ENCODE measurements around the gene FAM83B. TPM values are rescaled to one million over a fixed set of nuclear protein-coding genes. Genes with fewer than 3 reads are reported as not detected.
"Not testable (repeated sequence)": the region's sequence is repeated elsewhere in the genome, so short reads cannot be mapped to it uniquely, and the experiment has no call there.

FAM83B gene
- total RNA-seq, 1 donor from 2014 or later = not detected

DNA sequence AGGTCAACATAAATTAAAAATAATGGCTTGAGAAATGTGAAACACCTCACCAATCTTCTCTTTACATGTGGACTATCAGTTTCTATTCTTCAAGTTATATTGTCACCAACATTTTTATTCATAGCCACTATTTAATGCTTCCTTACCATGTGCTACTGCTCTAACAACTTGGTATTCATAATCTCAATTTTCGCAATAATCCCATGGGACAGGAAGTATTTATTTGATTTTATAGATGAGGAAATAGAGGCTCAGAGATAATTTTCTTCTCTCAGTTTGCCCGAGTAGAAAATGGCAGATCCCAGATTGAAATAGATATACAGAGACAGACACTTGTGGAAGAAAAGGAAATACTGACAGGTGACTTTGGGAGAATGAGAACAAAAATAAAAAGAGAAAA, 66.6 kb downstream of the FAM83B start:
- H3K4me1 Mint-ChIP-seq (ENCODE audit: low read depth) = no peaks in the 10 kb centered on the region
- H3K27ac Mint-ChIP-seq = no peak overlapping the region
- H3K36me3 Mint-ChIP-seq (ENCODE audit: low read depth) = no peaks in the 10 kb centered on the region
- intact Hi-C loops (cut with micrococcal nuclease) = no loop called here
- H3K4me3 Mint-ChIP-seq (ENCODE audit: low read depth) = no peak overlapping the region
- no peak for DNase-seq (ENCODE audit: low spot score)
- peaks cover 6% of the 10 kb centered on the region for H3K9me3 Mint-ChIP-seq
- no peaks in the 10 kb centered on the region for H3K27me3 Mint-ChIP-seq (ENCODE audit: low read depth)

GRCh38 chr6:54916858-54917257, 70.3 kb downstream of the FAM83B start:
- intact Hi-C loops (cut with micrococcal nuclease) = no loop called here
- H3K36me3 Mint-ChIP-seq (ENCODE audit: low read depth) = no peaks in the 10 kb centered on the region
- peaks cover 6% of the 10 kb centered on the region for H3K9me3 Mint-ChIP-seq
- no peak for DNase-seq (ENCODE audit: low spot score)
- no peak overlapping the region for H3K27ac Mint-ChIP-seq
- H3K4me3 Mint-ChIP-seq (ENCODE audit: low read depth) = no peak overlapping the region
- H3K27me3 Mint-ChIP-seq (ENCODE audit: low read depth) = no peaks in the 10 kb centered on the region
- H3K4me1 Mint-ChIP-seq (ENCODE audit: low read depth) = no peaks in the 10 kb centered on the region

DNA sequence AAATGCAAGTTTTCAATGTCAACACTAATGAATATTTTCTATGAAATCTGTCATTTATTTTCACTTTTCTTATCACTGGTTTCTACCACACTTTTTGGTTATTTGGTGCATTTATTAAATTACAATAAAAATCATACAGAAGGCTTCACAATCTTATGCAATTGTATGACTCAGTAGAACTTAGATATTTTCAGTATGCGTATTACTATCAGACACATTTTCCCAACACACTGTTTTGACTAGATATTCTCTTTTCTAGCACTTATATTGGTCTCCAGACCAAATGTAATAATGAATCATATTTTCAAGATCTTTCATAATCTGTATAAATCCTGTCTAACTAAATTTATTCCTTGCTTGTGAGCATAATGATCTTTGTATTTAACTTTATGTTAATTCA, 74.1 kb downstream of the FAM83B start:
- Mint-ChIP-seq H3K9me3 (peaks cover 6% of the 10 kb centered on the region), H3K4me3 (ENCODE audit: low read depth) (no peak overlapping the region), H3K27me3 (ENCODE audit: low read depth) (no peaks in the 10 kb centered on the region), H3K4me1 (ENCODE audit: low read depth) (no peaks in the 10 kb centered on the region), H3K27ac (no peak overlapping the region), H3K36me3 (ENCODE audit: low read depth) (no peaks in the 10 kb centered on the region)
- intact Hi-C loops (cut with micrococcal nuclease) = no loop called here
- DNase-seq (ENCODE audit: low spot score) = no peak

- Mint-ChIP-seq H3K4me1 (ENCODE audit: low read depth) (no peaks in the 10 kb centered on the region), H3K27ac (no peak overlapping the region), H3K9me3 (no peaks in the 10 kb centered on the region), H3K27me3 (ENCODE audit: low read depth) (no peaks in the 10 kb centered on the region), H3K4me3 (ENCODE audit: low read depth) (no peak overlapping the region), H3K36me3 (ENCODE audit: low read depth) (no peaks in the 10 kb centered on the region)
- intact Hi-C loops (cut with micrococcal nuclease) = no loop called here
- DNase-seq (ENCODE audit: low spot score) = no peak
These were observed 75.3 kb downstream of the FAM83B start for GRCh38 chr6:54921891-54922290.

DNA sequence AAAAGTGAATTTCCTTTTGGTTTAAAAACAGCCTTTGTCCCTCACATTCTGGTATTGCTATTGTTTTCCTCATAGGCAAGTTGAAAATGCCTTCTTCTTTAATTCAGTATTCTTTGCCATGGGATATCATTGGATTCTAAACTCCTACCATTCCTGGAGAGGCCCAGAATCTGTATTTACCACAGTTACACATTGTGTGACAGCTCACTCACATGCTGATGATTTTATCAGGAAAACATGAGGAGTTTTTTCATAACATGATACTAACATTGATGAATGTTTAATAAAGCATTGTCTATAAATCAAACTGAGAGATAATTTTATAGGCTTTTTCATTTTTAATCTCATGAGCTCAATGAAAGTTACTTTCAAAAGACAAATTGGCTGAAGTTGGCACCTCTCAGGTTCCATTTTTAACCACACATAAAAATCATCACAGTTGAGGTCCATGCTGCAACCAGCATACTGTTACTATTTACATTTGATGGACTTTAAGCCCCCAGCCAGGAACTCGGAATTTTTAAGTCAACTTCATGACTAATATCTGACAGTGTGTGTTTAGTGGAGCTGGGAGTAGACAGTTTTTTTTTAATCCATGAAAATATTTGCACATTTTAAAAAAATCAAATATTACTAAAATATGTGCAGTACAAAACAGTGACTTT, 82.8 kb downstream of the FAM83B start:
- intact Hi-C loops (cut with micrococcal nuclease) = no loop called here
- no peaks in the 10 kb centered on the region for H3K4me1 Mint-ChIP-seq (ENCODE audit: low read depth)
- no peak overlapping the region for H3K27ac Mint-ChIP-seq
- peaks cover 33% of the 10 kb centered on the region for H3K9me3 Mint-ChIP-seq
- no peaks in the 10 kb centered on the region for H3K36me3 Mint-ChIP-seq (ENCODE audit: low read depth)
- no peaks in the 10 kb centered on the region for H3K27me3 Mint-ChIP-seq (ENCODE audit: low read depth)
- H3K4me3 Mint-ChIP-seq (ENCODE audit: low read depth) = no peak overlapping the region
- DNase-seq (ENCODE audit: low spot score) = no peak

GRCh38 chr6:54932622-54933021, 86.1 kb downstream of the FAM83B start:
- H3K36me3 Mint-ChIP-seq (ENCODE audit: low read depth) = no peaks in the 10 kb centered on the region
- peaks cover 33% of the 10 kb centered on the region for H3K9me3 Mint-ChIP-seq
- no peak overlapping the region for H3K27ac Mint-ChIP-seq
- H3K27me3 Mint-ChIP-seq (ENCODE audit: low read depth) = no peaks in the 10 kb centered on the region
- H3K4me1 Mint-ChIP-seq (ENCODE audit: low read depth) = no peaks in the 10 kb centered on the region
- no peak for DNase-seq (ENCODE audit: low spot score)
- H3K4me3 Mint-ChIP-seq (ENCODE audit: low read depth) = no peak overlapping the region
- intact Hi-C loops (cut with micrococcal nuclease) = no loop called here

DNA sequence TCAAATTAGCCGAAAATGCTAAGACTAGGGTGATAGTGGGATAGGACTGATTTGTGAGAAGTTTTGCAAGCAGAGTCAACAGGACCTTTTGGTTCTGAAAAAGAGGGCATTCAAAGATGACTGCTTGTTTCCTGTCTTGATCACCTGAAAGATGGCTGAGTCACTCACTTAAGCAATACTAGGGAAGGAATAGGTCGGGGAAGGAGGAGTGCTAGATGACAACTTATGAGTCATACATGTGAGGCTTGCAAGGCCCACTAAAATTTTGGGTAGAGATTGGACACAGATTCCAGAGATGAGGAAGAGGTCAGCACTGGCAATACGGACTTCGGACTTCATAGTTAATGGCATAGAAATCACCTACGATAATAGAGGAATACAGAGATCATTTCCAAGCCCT, 89.2 kb downstream of the FAM83B start:
- no peak for DNase-seq (ENCODE audit: low spot score)
- H3K4me1 Mint-ChIP-seq (ENCODE audit: low read depth) = no peaks in the 10 kb centered on the region

GRCh38 chr6:54937371-54937770, 90.8 kb downstream of the FAM83B start:
- Mint-ChIP-seq H3K36me3 (ENCODE audit: low read depth) (no peaks in the 10 kb centered on the region), H3K9me3 (peaks cover 19% of the 10 kb centered on the region), H3K4me3 (ENCODE audit: low read depth) (no peak overlapping the region), H3K27ac (no peak overlapping the region), H3K27me3 (ENCODE audit: low read depth) (no peaks in the 10 kb centered on the region), H3K4me1 (ENCODE audit: low read depth) (no peaks in the 10 kb centered on the region)
- intact Hi-C loops (cut with micrococcal nuclease) = no loop called here
- no peak for DNase-seq (ENCODE audit: low spot score)

More for the DNA sequence above, 89.2 kb downstream of the FAM83B start:
- H3K36me3 Mint-ChIP-seq (ENCODE audit: low read depth) = no peaks in the 10 kb centered on the region
- intact Hi-C loops (cut with micrococcal nuclease) = no loop called here
- peaks cover 24% of the 10 kb centered on the region for H3K9me3 Mint-ChIP-seq
- H3K27ac Mint-ChIP-seq = no peak overlapping the region
- H3K4me3 Mint-ChIP-seq (ENCODE audit: low read depth) = no peak overlapping the region
- H3K27me3 Mint-ChIP-seq (ENCODE audit: low read depth) = no peaks in the 10 kb centered on the region

DNA sequence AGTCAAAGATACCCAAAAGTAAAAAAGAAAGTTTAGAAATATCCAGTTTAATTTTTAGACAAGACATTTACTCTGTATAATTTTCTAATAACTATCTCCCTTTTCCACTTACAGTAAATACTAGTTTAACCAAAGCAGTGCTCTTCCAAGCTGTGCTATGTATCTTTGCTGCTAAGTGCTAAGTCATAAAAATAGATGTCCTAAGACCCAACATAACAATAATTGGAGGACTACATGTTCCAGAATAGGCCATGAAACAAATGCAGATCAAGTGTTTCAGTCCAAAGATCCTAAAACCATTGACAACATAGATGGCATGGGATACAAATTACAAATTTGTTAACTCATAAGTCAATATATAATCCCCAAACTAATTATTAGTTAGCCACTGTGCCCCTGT, 111.1 kb downstream of the FAM83B start:
- H3K4me1 Mint-ChIP-seq (ENCODE audit: low read depth) = no peaks in the 10 kb centered on the region

GRCh38 chr6:54958446-54958845, 111.9 kb downstream of the FAM83B start:
- no peaks in the 10 kb centered on the region for H3K27me3 Mint-ChIP-seq (ENCODE audit: low read depth)
- DNase-seq (ENCODE audit: low spot score) = no peak
- H3K4me1 Mint-ChIP-seq (ENCODE audit: low read depth) = no peaks in the 10 kb centered on the region
- H3K4me3 Mint-ChIP-seq (ENCODE audit: low read depth) = no peak overlapping the region
- H3K9me3 Mint-ChIP-seq = peaks cover 10% of the 10 kb centered on the region
- H3K27ac Mint-ChIP-seq = no peak overlapping the region
- H3K36me3 Mint-ChIP-seq (ENCODE audit: low read depth) = no peaks in the 10 kb centered on the region
- intact Hi-C loops (cut with micrococcal nuclease) = no loop called here

More for the DNA sequence above, 111.1 kb downstream of the FAM83B start:
- H3K9me3 Mint-ChIP-seq = peaks cover 10% of the 10 kb centered on the region
- no peak overlapping the region for H3K4me3 Mint-ChIP-seq (ENCODE audit: low read depth)
- H3K27me3 Mint-ChIP-seq (ENCODE audit: low read depth) = no peaks in the 10 kb centered on the region
- intact Hi-C loops (cut with micrococcal nuclease) = no loop called here
- DNase-seq (ENCODE audit: low spot score) = no peak
- no peaks in the 10 kb centered on the region for H3K36me3 Mint-ChIP-seq (ENCODE audit: low read depth)
- H3K27ac Mint-ChIP-seq = no peak overlapping the region

DNA sequence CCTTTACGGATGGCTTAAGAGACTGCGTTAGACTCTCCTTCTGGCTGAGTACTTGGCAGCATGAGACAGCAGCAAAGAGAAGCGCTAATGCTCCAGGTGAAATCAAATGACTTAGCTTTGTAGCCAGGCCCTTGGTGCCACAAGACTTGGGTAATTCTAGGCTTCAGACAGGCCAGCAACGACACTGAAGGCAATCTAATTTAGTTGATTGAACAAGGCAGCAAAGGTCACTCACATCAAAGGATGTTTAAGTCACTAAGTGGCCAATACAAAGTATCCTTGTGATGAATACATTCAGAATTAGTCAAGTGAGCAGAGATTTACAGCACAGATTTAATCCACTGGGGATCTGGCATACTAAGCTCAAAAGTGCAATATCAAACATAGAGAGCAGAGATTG, 113.2 kb downstream of the FAM83B start:
- no peak overlapping the region for H3K27ac Mint-ChIP-seq
- H3K4me3 Mint-ChIP-seq (ENCODE audit: low read depth) = no peak overlapping the region
- H3K9me3 Mint-ChIP-seq = peaks cover 10% of the 10 kb centered on the region
- no peaks in the 10 kb centered on the region for H3K36me3 Mint-ChIP-seq (ENCODE audit: low read depth)
- no peaks in the 10 kb centered on the region for H3K27me3 Mint-ChIP-seq (ENCODE audit: low read depth)
- DNase-seq (ENCODE audit: low spot score) = no peak
- intact Hi-C loops (cut with micrococcal nuclease) = no loop called here
- no peaks in the 10 kb centered on the region for H3K4me1 Mint-ChIP-seq (ENCODE audit: low read depth)

DNA sequence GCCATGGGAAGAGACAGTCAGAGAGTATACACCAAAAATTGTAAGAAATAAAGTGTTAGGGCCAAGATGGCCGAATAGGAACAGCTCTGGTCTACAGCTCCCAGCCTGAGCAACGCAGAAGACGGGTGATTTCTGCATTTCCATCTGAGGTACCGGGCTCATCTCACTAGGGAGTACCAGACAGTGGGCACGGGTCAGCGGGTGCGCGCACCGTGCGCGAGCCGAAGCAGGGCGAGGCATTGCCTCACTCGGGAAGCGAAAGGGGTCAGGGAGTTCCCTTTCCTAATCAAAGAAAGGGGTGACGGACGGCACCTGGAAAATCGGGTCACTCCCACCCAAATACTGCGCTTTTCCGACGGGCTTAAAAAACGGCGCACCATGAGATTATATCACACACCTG, 114.8 kb downstream of the FAM83B start:
- H3K27ac Mint-ChIP-seq; H3K27me3 Mint-ChIP-seq (ENCODE audit: low read depth); H3K4me1 Mint-ChIP-seq (ENCODE audit: low read depth); H3K36me3 Mint-ChIP-seq (ENCODE audit: low read depth); H3K9me3 Mint-ChIP-seq; DNase-seq (ENCODE audit: low spot score); intact Hi-C loops (cut with micrococcal nuclease); H3K4me3 Mint-ChIP-seq (ENCODE audit: low read depth): not testable (repeated sequence)

DNA sequence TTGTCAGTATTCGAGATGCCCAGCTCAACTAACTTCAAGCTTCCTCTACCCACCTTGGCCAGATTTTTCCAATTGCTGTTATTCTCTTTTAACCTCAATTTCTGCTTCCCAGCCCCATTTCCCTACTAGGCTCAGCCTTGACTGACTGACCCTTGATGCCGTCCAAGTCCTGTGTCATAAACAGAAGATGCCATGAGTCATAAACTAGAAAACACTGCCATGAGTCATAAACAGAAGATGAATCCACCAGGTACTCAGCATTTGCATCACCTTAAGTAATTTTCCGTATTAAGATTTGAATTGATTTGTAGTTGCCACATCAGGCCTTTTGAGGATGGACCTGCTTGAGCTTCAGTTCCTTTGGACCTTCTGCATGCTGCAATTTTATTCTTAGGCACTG, 123.8 kb downstream of the FAM83B start:
- intact Hi-C loops (cut with micrococcal nuclease) = no loop called here
- H3K4me1 Mint-ChIP-seq (ENCODE audit: low read depth) = no peaks in the 10 kb centered on the region
- peaks cover 23% of the 10 kb centered on the region for H3K9me3 Mint-ChIP-seq
- H3K4me3 Mint-ChIP-seq (ENCODE audit: low read depth) = no peak overlapping the region
- H3K36me3 Mint-ChIP-seq (ENCODE audit: low read depth) = no peaks in the 10 kb centered on the region
- no peak for DNase-seq (ENCODE audit: low spot score)
- H3K27me3 Mint-ChIP-seq (ENCODE audit: low read depth) = no peaks in the 10 kb centered on the region
- H3K27ac Mint-ChIP-seq = no peak overlapping the region

DNA sequence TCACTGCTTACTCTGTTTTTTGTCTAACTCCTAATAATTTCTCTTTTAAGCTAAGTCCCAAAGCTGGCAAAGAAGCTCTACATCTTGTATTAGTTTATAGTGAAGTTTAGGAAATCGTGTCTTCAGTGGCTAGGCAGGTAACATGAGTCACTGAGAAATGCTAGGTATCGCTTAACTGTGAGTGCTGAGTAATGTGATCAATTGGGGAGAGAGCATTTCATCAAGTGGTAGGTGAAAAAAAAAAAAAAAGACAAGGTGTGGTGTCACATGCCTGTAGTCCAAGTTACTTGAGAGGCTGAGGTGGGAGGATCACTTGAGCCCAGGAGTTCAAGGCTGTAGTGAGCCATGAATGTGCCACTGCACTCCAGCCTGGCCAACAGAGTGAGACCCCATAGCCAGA, 125.3 kb downstream of the FAM83B start:
- H3K4me3 Mint-ChIP-seq (ENCODE audit: low read depth) = no peak overlapping the region
- no peak overlapping the region for H3K27ac Mint-ChIP-seq
- H3K36me3 Mint-ChIP-seq (ENCODE audit: low read depth) = no peaks in the 10 kb centered on the region
- peaks cover 23% of the 10 kb centered on the region for H3K9me3 Mint-ChIP-seq
- no peaks in the 10 kb centered on the region for H3K4me1 Mint-ChIP-seq (ENCODE audit: low read depth)
- DNase-seq (ENCODE audit: low spot score) = no peak
- H3K27me3 Mint-ChIP-seq (ENCODE audit: low read depth) = no peaks in the 10 kb centered on the region
- intact Hi-C loops (cut with micrococcal nuclease) = no loop called here
